NCI-H2196 (cell line): ENCODE data around the gene IFT122.
"Not testable (repeated sequence)": the region's sequence is repeated elsewhere in the genome, so short reads cannot be mapped to it uniquely, and the experiment has no call there.

ENCODE experiments used
- DNase-seq: peaks from one replicate; lab custom pipeline; 2025; ENCODE audit not compliant: unreplicated experiment; lab: John Stamatoyannopoulos, UW

Gene IFT122

GRCh38 chr3:129469026-129469425 lies 29.0 kb downstream of the IFT122 start:
- no peak for DNase-seq

GRCh38 chr3:129470861-129471260 lies 30.8 kb downstream of the IFT122 start:
- DNase-seq: no peak

GRCh38 chr3:129473067-129473768 lies 33.2 kb downstream of the IFT122 start:
- no peak for DNase-seq

GRCh38 chr3:129473769-129474152 lies 33.7 kb downstream of the IFT122 start:
- no peak for DNase-seq

- DNase-seq: no peak
Measured at GRCh38 chr3:129474984-129475804, 35.2 kb downstream of the IFT122 start.

- DNase-seq: no peak
Measured at GRCh38 chr3:129475863-129476262, 35.8 kb downstream of the IFT122 start.

- DNase-seq: no peak
Measured at GRCh38 chr3:129476586-129476985, 36.6 kb downstream of the IFT122 start.

GRCh38 chr3:129481225-129481765 lies 41.3 kb downstream of the IFT122 start:
- DNase-seq: peak; percentile 13

GRCh38 chr3:129481766-129482332 lies 41.8 kb downstream of the IFT122 start:
- no peak for DNase-seq

GRCh38 chr3:129482721-129483120 lies 42.7 kb downstream of the IFT122 start:
- no peak for DNase-seq

GRCh38 chr3:129483870-129484269 lies 43.8 kb downstream of the IFT122 start:
- no peak for DNase-seq

- not testable (repeated sequence) for DNase-seq
Measured at GRCh38 chr3:129485146-129485545, 45.1 kb downstream of the IFT122 start.

- DNase-seq: no peak
Measured at GRCh38 chr3:129485721-129486663, 46.0 kb downstream of the IFT122 start.

- DNase-seq: no peak
Measured at GRCh38 chr3:129486664-129487035, 46.6 kb downstream of the IFT122 start.

GRCh38 chr3:129487183-129487867 lies 47.3 kb downstream of the IFT122 start:
- no peak for DNase-seq

- not testable (repeated sequence) for DNase-seq
Measured at GRCh38 chr3:129487868-129488335, 47.9 kb downstream of the IFT122 start.

GRCh38 chr3:129489258-129489657 lies 49.2 kb downstream of the IFT122 start:
- not testable (repeated sequence) for DNase-seq

GRCh38 chr3:129490273-129490675 lies 50.2 kb downstream of the IFT122 start:
- peak; percentile 90 for DNase-seq

GRCh38 chr3:129491077-129491476 lies 51.1 kb downstream of the IFT122 start:
- DNase-seq: not testable (repeated sequence)

GRCh38 chr3:129491794-129492193 lies 51.8 kb downstream of the IFT122 start:
- no peak for DNase-seq
